HG03442 (cell line): ENCODE data around the gene ZNF710.

Experiments
- ATAC-seq: cut with Tn5 transposase; IDR thresholded peaks from one replicate; pipeline ENCODE4 v1.9.1; 2021; ENCODE audit warnings: mild to moderate bottlenecking, moderate library complexity; ENCODE audit not compliant: unreplicated experiment

The ZNF710 gene

DNA sequence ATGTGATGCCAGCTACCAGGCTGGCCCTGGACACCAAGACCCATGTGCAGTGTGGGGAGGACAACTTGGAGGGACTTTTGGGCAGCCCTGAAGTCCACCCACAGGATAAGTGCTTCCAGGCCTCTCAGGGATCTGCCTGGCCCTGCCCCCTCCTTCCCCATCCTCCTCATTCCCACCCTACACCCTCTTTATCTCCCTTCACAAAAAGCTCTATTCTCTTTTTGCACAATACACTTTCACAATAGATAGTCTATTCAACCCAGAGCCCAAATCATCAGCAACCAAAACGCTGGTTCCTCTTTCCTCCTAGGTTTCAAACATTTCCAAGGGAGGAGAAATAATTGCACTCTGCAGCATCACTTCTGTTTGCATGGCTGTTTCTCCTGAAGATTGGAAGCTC lies 7.8 kb upstream of the ZNF710 start:
- no peak for ATAC-seq

DNA sequence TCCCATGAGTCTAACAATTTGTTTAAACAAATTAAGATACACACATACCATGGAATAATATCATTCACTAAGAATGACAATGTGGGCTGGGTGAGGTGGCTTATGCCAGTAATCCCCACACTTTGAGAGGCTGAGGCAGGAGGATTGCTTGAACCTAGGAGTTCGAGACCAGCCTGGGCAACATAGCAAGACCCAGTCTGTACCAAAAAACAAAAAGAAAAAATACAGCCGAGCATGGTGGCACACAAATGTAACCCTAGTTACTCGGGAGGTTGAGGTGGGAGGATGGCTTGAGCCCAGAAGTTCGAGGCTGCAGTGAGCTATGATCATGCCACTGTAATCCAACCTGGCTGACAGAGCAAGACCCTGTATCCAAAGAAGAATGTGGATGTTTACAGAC lies 4.0 kb upstream of the ZNF710 start:
- ATAC-seq = no peak

DNA sequence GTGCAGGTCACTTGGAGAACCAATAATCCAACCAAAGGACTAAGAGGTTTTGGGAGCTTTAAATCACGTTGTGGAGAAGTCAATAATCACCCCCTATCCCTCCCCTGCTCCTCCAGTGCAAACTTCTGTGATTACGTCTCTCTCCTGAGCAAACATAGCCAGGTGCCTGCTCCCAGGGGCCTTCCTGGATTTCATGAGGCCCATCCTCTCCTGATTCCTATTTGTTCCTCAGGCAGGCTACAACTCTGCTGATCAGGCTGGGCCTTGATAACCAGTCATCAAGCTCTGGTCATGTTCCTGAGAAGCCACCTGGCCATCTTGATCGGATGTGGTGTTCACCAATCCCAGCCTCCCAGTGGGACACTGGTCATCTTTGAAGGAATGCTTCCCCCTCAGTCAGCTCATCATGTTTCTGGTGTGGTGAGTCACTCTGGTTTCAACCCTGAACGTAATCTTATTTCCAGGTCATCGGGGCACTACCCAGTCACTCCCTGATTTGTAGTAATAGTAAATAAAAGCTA lies 2.9 kb upstream of the ZNF710 start:
- ATAC-seq = no peak

DNA sequence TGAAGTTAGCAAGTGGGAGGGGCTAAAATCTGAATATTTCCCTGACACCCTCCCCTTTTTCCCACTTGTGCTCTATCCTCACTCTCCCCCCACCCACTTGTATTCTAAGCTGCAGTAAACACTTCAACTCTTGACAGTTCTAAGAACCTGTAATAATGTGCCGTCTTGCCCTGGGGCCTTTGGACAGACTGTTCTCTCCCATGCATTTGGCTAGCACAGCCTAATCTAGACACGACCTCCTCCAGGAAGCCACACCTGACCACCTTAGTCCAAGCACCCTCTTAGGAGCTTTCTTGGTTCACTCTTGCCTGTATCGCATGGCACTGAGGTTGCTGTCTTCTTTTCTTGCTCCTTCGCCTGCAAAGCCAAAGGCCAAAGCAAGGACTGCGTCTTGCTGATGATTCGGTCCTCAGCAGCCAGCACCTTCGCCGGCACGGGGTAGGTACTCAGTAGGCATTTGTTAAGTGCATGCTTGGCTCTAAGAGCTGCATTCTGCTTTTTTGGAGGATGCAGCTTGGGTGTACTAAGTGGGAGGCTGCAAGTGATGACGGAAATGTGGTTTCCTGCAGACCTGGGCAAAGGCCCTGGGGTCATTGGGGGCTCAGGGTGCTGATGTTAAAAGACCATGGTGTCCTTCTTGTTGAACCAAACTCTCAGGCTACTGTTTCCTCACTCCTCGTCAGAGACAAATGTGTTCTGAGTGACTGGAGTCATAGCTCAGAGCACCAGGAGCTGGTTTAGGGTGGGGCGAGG lies 2.0 kb upstream of the ZNF710 start:
- no peak for ATAC-seq

DNA sequence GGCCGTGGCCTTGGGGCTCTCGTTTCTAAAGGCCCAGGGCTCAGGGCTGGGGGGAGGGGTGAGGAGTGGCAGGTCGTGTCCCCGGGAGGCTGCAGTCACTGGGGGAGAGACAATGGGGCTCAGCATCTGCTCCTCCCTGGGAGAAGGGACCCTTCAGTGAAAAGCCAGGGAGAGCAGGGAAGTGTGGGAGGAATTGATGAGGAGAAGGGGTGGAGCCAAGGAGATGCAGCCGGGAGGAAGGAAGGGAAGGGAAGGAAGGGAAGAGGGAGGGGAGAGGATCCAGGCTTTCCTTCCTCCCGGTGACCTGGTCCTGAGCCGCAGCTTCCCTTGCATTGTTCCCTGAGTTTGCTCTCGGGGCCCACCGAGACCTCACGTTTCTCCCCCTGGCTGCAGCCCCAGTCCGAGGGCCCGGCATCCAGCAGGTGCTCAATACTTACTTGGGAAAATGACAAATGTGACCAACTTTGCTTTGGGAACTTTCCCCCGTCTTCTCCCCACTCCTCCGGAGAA lies 1.4 kb upstream of the ZNF710 start:
- ATAC-seq = no peak

DNA sequence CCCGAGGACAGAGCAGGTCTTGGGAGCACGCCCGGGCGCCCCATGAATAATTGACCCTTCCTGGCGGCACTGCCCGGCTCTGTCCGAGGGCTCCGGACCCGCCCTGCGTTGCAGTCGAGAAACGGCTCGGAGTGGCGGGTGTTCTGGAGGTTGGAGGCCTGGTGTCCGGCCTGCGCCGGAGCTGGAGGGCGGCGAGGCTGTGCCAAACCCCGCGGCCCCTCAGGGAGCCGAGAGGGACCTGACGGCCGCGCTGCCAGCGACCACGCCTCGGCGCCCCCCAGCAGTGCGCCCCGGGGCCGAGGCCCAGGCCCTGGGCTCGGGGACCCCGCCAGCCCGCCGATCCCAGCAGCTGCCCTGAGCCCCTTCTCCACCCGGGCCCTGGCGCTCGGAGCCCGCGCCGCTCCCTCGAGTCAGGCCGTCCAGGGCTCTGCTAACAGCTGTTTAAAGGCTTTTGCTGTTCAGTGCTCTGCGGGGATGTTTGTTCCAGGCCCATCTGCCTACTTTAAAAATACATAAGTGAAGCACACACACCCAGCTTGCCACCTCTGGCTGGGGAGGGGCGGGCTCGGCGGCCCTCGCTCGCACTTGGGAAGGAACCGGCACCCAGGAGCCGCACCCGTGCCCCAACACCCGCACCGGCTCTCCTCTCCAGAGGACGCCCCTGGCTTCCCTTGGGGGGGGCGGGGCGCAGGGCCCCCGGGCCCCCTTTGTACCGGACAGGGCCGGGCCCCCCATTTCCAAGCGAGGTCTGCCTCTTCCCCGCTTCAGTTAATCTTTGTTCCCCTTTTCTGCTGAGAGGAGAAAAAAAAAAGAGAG lies 730 bp upstream of the ZNF710 start:
- no peak for ATAC-seq

DNA sequence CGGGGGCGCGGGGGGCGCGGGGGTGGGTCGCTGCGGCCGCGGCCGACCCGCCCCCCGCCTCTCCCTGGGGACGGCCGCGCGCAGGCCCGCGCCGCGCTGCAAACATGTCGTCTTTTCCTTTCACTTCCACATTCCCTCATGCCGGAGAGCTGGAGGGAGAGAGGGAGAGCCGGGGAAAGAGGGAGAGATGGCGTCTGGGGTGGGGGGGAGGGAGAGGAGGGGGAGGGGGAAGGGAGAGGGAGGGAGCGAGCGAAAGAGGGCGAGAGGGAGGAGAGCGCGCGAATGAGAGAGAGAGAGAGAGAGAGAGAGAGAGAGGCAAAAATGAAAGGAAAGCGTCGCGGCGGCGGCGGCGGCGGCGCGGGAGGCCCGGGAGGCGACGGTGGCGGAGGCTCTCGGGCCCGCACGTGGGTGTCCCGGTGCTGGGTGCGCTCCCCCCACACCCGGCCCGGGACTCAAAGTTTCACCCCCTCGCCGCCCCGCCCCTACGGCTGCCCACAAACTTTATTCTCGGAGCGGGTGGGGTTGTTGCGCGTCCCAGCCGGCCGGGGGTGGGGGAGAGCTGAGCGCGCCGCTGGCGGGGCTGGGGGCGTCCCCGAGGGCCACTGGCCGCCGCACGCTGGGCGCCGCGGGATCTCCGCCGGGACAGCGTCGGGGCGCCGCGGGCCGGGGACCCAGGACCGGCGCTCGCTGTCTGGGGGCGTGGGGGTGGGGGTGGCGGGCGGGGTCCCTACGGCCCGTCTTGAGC lies 731 bp downstream of the ZNF710 start:
- no peak for ATAC-seq

DNA sequence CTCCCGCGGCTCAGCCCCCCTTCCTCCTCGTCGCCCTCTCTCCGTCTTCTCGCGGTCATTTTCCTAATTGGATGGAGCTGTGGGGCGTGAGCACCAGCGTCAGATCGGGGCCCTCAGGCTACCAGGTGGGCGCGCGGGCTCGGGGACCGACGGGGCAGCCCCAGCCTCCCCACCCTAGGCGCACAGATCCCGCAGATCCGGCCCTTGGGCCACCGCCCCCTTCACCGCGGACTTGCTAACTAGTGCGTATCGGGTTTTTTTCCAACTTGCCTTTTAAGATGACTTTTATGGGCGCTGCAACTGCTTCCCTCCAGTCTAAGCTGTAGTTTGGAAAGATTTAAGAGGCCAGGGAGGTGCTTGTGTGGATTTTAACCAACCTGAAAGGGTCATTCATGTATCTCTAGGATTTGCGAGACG lies 1.3 kb downstream of the ZNF710 start:
- no peak for ATAC-seq

DNA sequence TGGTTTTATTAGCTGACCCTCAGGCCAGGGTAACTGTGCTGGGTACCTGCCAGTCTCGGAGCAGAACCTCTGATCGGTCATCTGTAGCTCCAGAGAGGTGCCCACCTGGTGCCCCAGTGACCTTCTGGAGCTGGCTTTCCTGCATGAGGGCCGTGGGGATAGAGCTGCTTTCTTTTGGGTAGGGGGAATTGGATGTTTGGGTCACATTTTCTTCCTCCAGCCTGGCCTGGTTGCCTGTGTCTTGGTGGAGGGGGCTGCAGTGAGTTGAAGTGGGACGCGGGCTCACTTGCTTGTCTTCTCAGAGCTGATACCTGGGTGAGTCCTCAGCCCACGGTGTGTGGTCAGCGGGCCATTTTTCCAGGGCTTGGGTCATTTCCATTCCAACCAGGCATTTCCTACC lies 2.6 kb downstream of the ZNF710 start:
- ATAC-seq = no peak

DNA sequence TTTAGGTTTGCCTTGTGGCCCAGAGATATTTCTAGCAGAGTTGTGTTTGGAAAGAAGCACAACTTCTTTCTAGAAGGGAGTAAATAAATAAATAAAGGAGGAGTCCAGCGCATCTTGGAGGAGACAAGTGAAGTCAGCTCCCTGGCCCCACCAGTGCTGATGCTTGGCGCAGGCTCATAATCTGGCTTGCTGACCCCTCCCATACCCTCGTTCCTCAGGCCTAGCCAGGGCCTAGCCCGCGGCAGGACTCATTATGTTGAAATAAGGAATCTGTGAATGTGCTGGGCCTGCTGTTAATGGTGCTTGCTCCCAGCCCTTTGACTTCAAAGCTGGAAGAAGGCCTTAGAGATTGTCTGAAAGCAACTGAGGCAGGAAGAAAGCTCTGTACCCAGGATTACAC lies 3.1 kb downstream of the ZNF710 start:
- no peak for ATAC-seq

DNA sequence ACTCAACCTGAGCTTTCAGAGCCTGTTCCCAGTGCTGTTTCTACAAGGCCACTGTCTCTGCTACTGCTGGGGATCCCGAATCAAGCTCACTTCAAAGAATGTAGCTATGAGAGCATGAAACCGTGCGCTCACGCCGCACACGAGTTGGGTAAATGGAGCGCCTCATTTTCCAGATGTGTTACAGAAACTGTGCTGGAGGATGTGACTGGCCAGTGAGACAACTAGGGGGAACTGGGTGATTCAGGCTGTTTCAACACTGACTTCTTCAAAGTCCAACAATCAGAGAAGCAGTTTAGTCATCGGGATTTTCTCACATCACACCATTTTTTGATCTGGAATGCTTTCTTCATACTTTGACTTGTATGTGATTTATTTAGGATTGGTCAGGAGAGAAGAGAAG lies 3.5 kb downstream of the ZNF710 start:
- no peak for ATAC-seq

DNA sequence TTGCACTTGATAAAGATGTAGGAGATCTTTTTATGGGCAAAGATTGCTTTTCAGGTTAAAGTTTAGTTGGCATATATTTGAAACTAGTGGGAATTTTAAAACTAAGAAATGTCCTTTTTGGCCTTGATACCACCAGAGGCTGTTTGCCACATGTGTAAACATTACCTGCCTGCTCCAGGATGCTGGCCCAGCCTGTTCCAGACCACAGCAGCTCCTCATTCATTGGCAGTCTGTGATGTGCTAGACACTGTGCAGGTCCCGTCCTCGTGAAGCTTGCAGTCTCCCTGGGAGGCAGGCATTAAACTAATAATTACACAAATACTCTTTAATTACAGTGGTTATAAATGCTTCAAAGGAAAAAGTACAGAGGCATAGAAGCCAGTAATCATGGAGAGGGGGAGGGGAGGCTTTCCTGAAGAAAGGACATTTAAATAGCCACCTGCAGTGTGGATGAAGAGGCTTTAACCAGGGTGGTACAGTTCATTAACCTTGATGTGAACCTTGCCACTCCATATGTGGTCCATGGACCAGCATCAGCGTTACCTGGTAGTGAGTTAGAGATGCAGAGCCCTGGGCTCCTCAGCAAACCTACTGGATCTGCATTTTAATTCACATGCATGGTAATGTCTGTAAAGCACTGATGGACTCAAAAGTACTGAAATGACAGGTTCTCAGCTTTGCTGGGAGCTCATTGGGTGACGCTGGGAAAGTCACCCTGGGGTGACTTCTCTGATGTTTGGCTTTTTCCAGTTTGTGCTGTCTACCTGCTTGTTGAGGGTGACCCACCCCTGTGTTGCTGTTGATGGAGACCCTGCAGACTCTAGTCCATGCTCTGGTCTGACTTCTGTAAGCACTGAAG lies 5.3 kb downstream of the ZNF710 start:
- no peak for ATAC-seq

DNA sequence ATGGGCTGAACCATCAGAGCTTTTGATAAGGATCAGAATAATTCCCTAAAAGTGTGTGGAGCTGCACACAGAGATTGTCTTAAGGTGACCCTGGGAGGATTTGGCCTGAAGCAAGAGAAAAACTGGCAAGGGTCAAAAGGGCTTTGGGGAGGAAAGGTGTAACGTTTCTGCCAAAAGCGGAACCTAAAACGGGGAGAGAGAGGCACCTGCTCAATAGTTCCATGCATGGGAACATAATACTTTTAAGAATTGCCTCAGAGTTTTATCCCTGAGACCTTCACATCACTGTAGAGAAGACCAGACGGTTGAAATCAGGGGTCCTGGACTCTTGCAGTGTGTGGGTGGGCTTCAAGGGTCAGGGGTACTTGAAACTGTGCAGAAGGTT lies 5.9 kb downstream of the ZNF710 start:
- no peak for ATAC-seq

DNA sequence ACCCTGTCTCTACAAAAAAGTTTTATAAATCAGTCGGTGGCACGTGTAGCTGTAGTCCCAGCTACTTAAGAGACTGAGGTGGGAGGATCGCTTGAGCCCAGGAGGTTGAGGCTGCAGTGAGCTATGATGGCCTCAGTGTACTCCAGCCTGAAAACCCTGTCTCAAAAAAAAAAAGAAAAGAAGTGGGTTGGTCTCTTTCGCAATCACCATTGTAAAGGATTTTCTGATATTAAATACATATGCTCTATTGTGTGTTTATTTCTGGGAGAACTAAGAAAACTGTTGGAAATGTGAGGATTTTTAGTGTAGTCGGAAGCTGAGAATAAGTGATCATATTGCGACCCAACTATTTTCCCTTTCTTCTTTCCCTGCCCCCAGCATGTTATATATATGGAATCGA lies 7.5 kb downstream of the ZNF710 start:
- no peak for ATAC-seq

DNA sequence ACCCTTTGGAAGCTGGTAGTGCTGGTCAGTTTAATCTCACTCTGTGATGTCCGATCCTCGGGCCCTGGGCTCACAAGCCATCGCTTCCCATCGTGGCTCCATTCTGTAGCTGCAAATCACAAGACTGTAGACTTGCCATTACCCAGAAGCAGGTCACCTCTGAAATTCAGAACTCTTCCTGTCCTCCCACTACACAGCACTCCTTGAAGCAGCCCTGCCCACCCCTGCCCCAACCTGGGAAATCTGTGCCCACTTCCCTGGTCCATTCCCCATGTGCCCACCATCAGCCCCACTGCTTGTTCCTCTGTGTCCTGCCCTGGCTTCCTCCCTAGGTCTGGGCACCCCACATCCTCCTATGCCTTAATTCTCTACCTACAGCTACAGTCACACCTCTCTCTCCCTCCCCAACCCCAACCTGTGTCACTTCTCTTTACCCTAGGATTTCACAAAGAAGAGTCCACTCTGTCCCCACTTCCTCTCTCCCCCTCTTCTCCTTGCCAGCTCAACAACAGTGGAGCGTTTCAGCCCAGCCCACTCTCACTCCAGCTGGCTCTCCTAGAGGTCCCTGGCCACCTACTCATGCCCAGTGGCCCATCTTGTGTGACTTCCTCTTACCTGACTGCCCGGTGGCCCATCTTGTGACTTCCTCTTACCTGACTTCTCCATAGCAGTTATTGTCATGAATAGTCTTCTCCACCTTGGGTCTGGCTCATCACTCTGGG lies 8.3 kb downstream of the ZNF710 start:
- no peak for ATAC-seq

DNA sequence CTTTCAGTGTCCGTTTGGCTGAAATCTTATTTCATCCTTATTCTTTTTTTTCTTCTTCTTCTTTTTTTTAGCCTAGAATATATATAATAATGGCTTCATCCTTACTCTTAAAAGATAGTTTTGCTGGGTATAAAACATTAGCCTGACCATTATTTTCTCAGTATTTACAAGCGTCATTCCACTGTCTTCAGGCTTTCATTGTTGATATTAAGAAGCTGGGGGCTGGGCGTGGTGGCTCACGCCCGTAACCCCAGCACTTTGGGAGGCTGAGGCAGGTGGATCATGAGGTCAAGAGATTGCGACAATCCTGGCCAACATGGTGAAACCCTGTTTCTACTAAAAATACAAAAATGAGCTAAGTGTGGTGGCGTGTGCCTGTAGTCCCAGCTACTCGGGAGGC lies 10.6 kb downstream of the ZNF710 start:
- no peak for ATAC-seq

DNA sequence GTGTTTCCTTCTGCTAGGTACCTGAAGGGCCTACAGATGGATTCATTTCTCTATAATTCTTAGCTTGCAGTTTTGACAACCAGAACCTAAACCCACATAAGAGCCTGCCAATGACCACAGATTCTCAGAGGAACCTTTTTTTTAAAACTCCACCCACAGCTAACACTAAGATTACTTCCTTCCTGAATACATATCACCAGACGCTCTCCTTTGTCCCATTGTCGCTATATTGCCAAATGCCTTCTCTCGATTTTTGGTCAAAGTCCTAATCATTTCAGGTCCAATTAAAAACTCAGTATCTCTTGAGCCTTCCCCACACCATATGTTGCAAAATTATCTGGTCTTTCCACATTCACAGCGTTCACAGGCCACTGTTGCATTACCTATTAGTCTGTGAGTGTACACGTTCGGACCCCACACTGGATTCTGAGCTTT lies 12.4 kb downstream of the ZNF710 start:
- ATAC-seq = no peak

DNA sequence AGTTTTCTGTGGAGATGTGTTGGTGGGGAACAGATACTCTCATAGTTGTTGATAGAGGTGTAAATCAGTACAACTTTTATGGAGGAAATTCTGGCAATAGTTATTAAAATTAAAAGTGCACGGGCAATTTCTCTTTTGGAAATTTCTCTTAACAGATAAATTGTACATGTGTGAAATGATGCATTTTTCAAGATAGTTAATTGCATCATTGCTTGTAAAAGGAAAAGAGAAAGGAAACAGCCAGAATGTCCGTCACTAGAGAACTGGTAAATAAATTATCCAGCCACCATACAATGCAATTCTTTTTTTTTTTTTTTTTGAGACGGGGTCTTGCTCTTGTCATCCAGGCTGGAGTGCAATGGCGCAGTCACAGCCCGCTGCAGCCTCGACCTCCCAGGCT lies 14.2 kb downstream of the ZNF710 start:
- ATAC-seq = no peak

DNA sequence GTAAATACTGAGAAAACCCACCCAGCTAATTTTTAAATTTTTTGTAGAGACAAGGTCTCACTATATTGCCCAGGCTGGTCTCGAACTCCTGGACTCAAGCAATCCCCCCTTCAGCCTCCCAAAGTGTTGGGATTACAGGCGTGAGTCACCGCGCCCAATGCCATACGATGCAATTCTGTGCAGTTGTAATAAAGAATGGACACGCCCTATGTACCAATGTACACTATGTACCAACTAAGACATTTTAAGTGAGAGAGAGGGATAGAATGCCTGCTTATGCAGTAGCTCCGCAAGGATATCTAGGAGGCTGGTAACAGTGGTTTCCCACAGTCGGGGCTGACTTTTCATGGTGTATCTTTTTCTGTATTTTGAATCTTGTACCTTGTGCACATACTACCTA lies 14.6 kb downstream of the ZNF710 start:
- no peak for ATAC-seq

DNA sequence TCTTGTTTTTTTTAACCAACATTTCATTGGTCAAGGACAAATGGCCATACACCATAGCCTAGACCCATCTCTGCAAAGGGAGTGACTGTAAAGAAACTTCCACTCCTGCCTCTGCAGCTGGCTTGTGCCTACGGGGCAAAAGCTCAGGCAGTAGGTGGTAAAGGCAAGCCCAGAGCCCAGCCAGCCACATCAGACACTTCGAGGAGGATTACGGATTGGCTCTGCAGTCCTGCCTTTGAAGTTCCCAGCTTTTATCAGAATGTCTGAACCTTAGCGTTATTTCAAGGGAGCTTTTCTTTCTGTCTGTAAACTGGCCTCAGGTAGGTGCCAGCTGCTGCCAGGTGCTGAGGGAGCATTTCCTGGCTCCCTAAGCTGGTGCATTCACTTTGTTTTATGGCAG lies 15.6 kb downstream of the ZNF710 start:
- no peak for ATAC-seq
